Spinal cord (tissue), 10 donors: ENCODE data around the gene NIPBL. TPM values are rescaled to one million over a fixed set of nuclear protein-coding genes. Genes with fewer than 3 reads are reported as not detected.

Experiments
- DNase-seq, 6 donors: peaks; one replicate each; pipeline versions ENCODE4 v3.0.0 to v3.0.0-alpha.2; 2013 to 2015; ENCODE audit warnings: low spot score in 6 of 6, low read depth in 4 of 6
- H3K27ac ChIP-seq: one replicate; pipeline ENCODE4 v1.5.1; 2013; ENCODE audit warnings: low read depth, low read length, control low read depth
- H3K27me3 ChIP-seq: one replicate; pipeline ENCODE4 v1.6.1; 2013; ENCODE audit warnings: low read length; ENCODE audit not compliant: control insufficient read depth, insufficient read depth
- H3K36me3 ChIP-seq: one replicate; pipeline ENCODE4 v1.6.1; 2013; ENCODE audit warnings: low read length; ENCODE audit not compliant: control insufficient read depth, insufficient read depth
- H3K4me1 ChIP-seq: one replicate; pipeline ENCODE4 v1.6.1; 2013; ENCODE audit warnings: low read length; ENCODE audit not compliant: control insufficient read depth, insufficient read depth
- H3K4me3 ChIP-seq: one replicate; pipeline ENCODE4 v1.5.1; 2013; ENCODE audit warnings: low read depth, low read length, control low read depth
- H3K9me3 ChIP-seq: one replicate; pipeline ENCODE4 v1.6.1; 2013; ENCODE audit warnings: low read length; ENCODE audit not compliant: control insufficient read depth, insufficient read depth
- WGBS: methylation state at CpG from one replicate; pipeline ENCODE4 v1.1.5; 2013; ENCODE audit warnings: missing lambda C conversion rate; ENCODE audit not compliant: insufficient coverage; 5-methylcytosine and 5-hydroxymethylcytosine counted together
- polyA plus RNA-seq, 2 donors: library from polyadenylated mRNA; unstranded; fragments of 120-200 nt; gene quantifications; one replicate each; pipeline ENCODE4 v1.2.1, GENCODE V29; 2013; ENCODE audit not compliant: insufficient read length in 2 of 2
- total RNA-seq, 2 donors: library from RNA; depleted of rRNA in 1 of 2; stranded (reverse); fragments of 120-200 nt in 1 of 2; fragments of >200 nt in 1 of 2; gene quantifications; one replicate each; pipeline versions ENCODE4 v1.2.3 to v1.2.4, GENCODE V29; 2013 to 2014
- donor health status: healthy.

The NIPBL gene
- total and polyA plus RNA-seq, 4 donors, result 40.4 to 71.9 (median 46.9) TPM

DNA sequence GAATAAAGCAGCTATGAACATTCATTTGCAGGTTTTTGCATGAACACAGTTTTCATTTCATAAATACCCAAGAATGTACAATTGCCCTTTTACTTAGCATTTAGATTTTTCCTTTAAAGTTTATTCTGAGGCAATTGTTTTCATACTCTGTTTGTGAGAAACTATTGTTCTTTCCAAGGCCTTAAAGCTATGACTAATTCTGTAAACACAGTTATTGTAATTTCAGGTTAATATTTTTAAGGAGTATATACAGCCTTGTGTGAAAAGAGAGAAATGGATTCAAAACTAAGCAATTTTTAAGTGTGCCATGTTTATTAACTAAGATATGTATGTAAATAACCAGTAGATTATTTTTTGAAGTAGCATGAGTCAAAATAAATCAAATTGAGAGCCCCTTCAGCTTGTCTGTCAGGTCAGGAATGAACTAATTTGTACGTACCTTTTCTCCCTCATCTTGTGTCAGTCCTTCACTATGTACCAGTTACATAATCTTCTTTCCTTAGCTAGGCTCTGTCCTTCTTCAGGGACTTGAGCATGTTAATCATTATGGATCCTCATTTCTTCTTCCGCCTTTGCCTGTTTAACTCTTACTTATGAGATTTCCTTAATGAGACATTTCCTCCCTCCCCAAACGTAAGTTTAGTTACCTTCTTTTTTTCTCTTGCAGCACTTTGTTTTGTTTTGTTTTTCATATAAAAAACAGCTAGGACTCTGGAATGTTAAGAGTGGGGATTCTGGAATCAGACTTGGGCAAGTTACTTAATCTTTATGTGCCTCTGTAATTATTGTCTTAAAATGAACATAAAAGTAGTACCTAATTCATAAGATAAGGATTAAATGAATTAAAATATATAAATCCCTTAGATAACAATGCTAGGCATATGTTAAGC lies 63.6 kb downstream of the NIPBL start:
- Histone ChIP-seq H3K36me3 (no peaks in the 10 kb centered on the region), H3K9me3 (no peaks in the 10 kb centered on the region), H3K4me3 (no peak overlapping the region), H3K27me3 (no peaks in the 10 kb centered on the region), H3K27ac (no peak overlapping the region), H3K4me1 (no peaks in the 10 kb centered on the region)
- DNase-seq, result no peak
- 60% methylated on average over 1 of the region's 3 CpGs for WGBS

DNA sequence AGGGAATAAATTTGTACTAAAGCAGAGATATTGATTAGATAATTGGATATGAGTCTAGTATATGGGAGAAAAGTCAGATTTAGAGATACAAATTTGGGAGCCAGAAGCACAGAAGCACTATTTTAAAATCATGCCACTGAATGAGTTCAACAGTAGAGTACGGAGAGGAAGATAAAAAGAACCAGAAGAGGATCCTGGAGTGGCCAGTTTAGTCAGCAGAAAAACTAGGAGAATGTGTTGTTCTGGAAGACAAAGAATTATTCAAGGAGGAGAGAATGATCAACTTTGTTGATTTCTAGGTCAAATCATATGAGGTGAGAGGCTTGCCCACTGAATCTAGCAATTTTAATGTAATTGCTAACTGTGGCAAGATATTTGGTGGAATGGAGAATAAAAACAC lies 67.0 kb downstream of the NIPBL start:
- Histone ChIP-seq H3K36me3 (no peaks in the 10 kb centered on the region), H3K27me3 (no peaks in the 10 kb centered on the region), H3K4me1 (no peaks in the 10 kb centered on the region), H3K27ac (no peak overlapping the region), H3K4me3 (no peak overlapping the region), H3K9me3 (no peaks in the 10 kb centered on the region)
- DNase-seq, result no peak
- 50% methylated on average over 1 of the region's 1 CpG for WGBS

DNA sequence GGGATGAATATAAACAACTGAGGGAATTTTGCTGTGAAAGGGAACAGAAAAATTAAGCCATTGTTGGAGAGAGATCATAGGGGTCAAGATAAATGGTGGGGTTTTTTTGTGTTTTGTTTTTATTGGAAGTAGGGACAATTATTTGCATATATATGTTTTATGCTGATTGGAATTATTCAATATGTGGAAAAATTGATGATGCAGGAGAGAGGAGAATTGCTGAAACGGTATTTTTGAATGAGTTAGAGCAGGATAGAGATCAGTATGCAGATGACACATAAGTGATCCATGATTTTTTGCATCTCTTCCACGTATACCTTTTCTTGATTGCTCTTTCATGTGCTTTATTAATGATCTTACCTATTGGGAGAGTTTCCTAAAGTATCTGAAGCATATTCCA lies 67.5 kb downstream of the NIPBL start:
- DNase-seq, result no peak
- WGBS, result no CpG with 5 or more reads among the region's 2 CpGs
- Histone ChIP-seq H3K27ac (no peak overlapping the region), H3K27me3 (no peaks in the 10 kb centered on the region), H3K9me3 (no peaks in the 10 kb centered on the region), H3K4me1 (no peaks in the 10 kb centered on the region), H3K4me3 (no peak overlapping the region), H3K36me3 (no peaks in the 10 kb centered on the region)

DNA sequence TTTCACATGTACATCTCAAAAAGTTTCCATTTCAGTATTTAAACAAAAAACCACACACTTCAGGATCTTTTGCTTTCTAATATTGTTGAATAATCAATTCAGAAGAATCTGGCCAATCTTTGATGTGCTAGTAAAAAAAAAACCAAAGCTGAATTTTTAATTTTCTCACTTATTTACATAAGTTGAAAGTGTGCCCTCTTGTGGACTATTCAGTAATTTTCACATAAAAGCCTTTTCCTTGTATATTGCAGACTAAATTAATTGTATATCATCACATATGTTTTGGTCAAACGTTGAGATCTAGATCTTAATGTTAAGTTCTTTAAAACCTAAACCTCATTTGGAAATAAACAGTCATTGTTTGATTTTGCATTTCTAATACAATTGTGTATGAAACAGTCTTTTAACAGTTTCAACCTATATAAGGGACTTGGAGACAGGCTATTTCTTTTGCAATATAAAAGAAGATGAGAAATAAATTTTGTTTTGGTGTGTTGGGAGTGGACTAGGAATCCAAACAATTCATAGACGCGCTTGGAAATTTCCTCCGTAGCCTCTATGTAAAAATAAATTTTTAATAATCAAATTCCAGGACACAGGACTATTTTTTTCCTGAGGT lies 68.1 kb downstream of the NIPBL start:
- Histone ChIP-seq H3K27ac (no peak overlapping the region), H3K4me1 (no peaks in the 10 kb centered on the region), H3K4me3 (no peak overlapping the region), H3K36me3 (no peaks in the 10 kb centered on the region), H3K9me3 (no peaks in the 10 kb centered on the region), H3K27me3 (no peaks in the 10 kb centered on the region)
- peak; percentile 13 to 85 (median 48) for DNase-seq
- no CpG with 5 or more reads among the region's 4 CpGs for WGBS

DNA sequence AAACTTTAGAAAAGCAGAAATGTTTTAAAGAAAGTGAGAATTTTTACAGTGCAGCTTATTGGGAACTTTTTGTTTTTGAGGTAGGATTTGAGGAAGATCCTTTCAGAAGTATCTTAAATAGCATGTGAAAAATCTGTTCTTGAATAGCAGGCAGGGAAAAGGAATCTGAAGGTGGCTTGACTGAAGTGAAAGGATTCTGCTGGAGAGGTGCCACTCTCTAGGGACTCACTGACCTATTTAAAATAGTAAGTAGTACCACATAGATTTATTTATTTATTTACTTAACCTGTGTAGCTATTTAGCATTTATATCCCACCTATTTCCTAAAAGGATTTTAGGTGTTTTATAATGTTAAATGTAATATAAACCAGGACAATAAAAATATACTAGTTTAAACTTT lies 69.1 kb downstream of the NIPBL start:
- no peak for DNase-seq
- Histone ChIP-seq H3K9me3 (no peaks in the 10 kb centered on the region), H3K36me3 (no peaks in the 10 kb centered on the region), H3K4me1 (no peaks in the 10 kb centered on the region), H3K4me3 (no peak overlapping the region), H3K27me3 (no peaks in the 10 kb centered on the region), H3K27ac (no peak overlapping the region)

GRCh38 chr5:36946101-36946500 lies 69.5 kb downstream of the NIPBL start:
- Histone ChIP-seq H3K4me1 (no peaks in the 10 kb centered on the region), H3K4me3 (no peak overlapping the region), H3K9me3 (no peaks in the 10 kb centered on the region), H3K27ac (no peak overlapping the region), H3K36me3 (no peaks in the 10 kb centered on the region), H3K27me3 (no peaks in the 10 kb centered on the region)
- no peak for DNase-seq

DNA sequence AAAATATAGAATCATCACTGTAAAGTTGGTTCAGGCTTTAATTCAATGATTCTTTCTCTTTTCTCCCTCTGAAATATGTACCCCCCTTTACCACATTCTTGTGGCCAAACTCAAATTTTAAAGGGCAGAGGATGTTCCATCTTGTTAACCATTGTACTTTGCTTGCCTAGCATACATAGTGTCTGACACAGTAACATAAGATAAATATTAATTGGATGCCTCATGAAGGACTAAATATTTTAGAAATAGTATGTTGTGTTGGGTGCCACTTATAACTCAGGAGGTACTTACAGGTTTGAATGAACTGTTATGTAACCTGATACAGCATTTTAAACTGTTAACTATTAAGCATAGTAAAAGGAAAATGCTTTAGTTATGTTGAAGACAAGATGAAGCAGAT lies 71.5 kb downstream of the NIPBL start:
- Histone ChIP-seq H3K27ac (no peak overlapping the region), H3K4me1 (no peaks in the 10 kb centered on the region), H3K27me3 (no peaks in the 10 kb centered on the region), H3K36me3 (no peaks in the 10 kb centered on the region), H3K9me3 (no peaks in the 10 kb centered on the region), H3K4me3 (no peak overlapping the region)
- no peak for DNase-seq

DNA sequence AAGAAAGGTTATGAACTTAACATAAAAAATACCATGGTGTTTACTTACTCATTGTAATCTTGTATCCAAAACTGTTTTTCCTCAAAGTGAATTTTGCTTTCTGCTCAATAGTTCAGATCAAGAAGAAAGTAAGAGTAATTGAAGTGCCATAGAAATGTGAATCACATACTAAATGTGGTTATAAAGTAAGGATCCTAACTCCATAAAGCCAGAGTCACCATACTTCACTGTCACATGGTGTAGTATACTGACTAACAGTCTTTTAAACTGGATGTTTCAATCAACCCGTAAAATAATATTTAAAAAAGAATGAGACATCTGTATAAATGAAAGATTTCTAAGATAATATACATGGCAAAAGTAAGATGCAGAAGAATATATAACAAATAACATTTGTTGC lies 72.1 kb downstream of the NIPBL start:
- Histone ChIP-seq H3K4me1 (no peaks in the 10 kb centered on the region), H3K27ac (no peak overlapping the region), H3K9me3 (no peaks in the 10 kb centered on the region), H3K27me3 (no peaks in the 10 kb centered on the region), H3K36me3 (no peaks in the 10 kb centered on the region), H3K4me3 (no peak overlapping the region)
- DNase-seq, result no peak
- no CpG with 5 or more reads among the region's 1 CpG for WGBS

DNA sequence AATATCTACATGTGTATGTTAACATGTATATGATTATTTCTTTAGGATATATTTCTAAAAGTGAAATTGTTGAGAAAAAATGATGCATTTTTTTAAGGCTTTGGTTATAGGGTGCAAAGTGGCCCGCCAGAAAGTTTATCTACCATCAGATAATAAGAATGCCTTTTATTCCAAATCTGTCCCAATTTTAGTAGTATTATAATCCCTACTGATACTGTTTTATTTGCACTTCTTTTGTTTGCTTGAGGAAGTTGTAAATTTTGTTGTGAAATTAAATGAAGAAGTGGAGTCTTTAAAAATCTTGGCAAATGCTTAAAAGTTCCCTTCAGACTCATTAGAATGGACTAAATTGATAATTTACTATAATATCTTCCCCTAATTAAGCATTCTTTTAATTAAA lies 73.0 kb downstream of the NIPBL start:
- DNase-seq, result no peak
- no peaks in the 10 kb centered on the region for H3K9me3 ChIP-seq
- H3K27ac ChIP-seq, result no peak overlapping the region
- H3K36me3 ChIP-seq, result no peaks in the 10 kb centered on the region
- H3K27me3 ChIP-seq, result no peaks in the 10 kb centered on the region
- no CpG with 5 or more reads among the region's 1 CpG for WGBS
- H3K4me1 ChIP-seq, result no peaks in the 10 kb centered on the region
- no peak overlapping the region for H3K4me3 ChIP-seq
